PC-9 (cell line): ENCODE measurements around the gene TMEM120B. TPM values are rescaled to one million over a fixed set of nuclear protein-coding genes. Genes with fewer than 3 reads are reported as not detected.

Experiments
- BruUV-seq: library from RNA; stranded (reverse); fragments of 400-500 nt; replicated peaks from 2 replicates; lab custom pipeline; 2021; lab: Mats Ljungman, UMichigan
- CTCF ChIA-PET: fragments of 300-600 bp; sonication (Branson Sonifier 250); formaldehyde crosslinking; loops from one replicate; lab custom pipeline; 2022; ENCODE audit warnings: antibody characterized with exemption; lab: Charles Lee
- POLR2A ChIA-PET: fragments of 300-600 bp; sonication (Branson Sonifier 250); formaldehyde crosslinking; loops from one replicate; lab custom pipeline; 2022; ENCODE audit warnings: antibody characterized with exemption; ENCODE audit not compliant: unreplicated experiment; lab: Charles Lee
- DNase-seq, 2 experiments: peaks; one replicate each; pipeline versions ENCODE4 v3.0.0 to v3.0.0-alpha.2; 2015 to 2022; ENCODE audit warnings: mixed read lengths in 1 of 2
- H2AFZ ChIP-seq: fragments of 200-600 bp; sonication (generic); 2 replicates; pipeline ENCODE4 v1.8.1; 2017; ENCODE audit warnings: antibody characterized with exemption
- H3F3A ChIP-seq: fragments of 200-600 bp; sonication (generic); 2 replicates; pipeline ENCODE4 v1.8.1; 2017; ENCODE audit warnings: antibody characterized with exemption, mild to moderate bottlenecking, low read depth; ENCODE audit not compliant: insufficient read depth
- H3K27ac ChIP-seq: fragments of 200-600 bp; sonication (generic); 2 replicates; pipeline ENCODE4 v1.6.1; 2016; ENCODE audit warnings: mixed run types
- H3K27me3 ChIP-seq: fragments of 200-600 bp; sonication (generic); 2 replicates; pipeline ENCODE4 v1.6.1; 2016; ENCODE audit warnings: low read depth, mixed run types; ENCODE audit not compliant: insufficient read depth
- H3K36me3 ChIP-seq: fragments of 200-600 bp; sonication (generic); 2 replicates; pipeline ENCODE4 v1.6.1; 2016; ENCODE audit warnings: low read depth, mixed run types
- H3K4me1 ChIP-seq: fragments of 200-600 bp; sonication (generic); replicated peaks from 2 replicates; pipeline ENCODE4 v1.6.1; 2016; ENCODE audit warnings: mixed run types; ENCODE audit not compliant: insufficient read depth
- H3K4me2 ChIP-seq: fragments of 200-600 bp; sonication (generic); 2 replicates; pipeline ENCODE4 v1.6.1; 2017; ENCODE audit warnings: mixed run types
- H3K4me3 ChIP-seq: fragments of 200-600 bp; sonication (generic); 2 replicates; pipeline ENCODE4 v1.6.1; 2016; ENCODE audit warnings: mixed run types
- H3K79me2 ChIP-seq: fragments of 200-600 bp; sonication (generic); 2 replicates; pipeline ENCODE4 v1.6.1; 2017; ENCODE audit warnings: low read depth, mixed run types
- H3K9me2 ChIP-seq: fragments of 200-600 bp; sonication (generic); 2 replicates; pipeline ENCODE4 v1.8.1; 2017; ENCODE audit warnings: mild to moderate bottlenecking; ENCODE audit not compliant: insufficient read depth
- H3K9me3 ChIP-seq: fragments of 200-600 bp; sonication (generic); 2 replicates; pipeline ENCODE4 v1.8.1; 2016; ENCODE audit warnings: low read depth; ENCODE audit not compliant: insufficient read depth
- H4K20me1 ChIP-seq: fragments of 200-600 bp; sonication (generic); 2 replicates; pipeline ENCODE4 v1.8.1; 2017; ENCODE audit not compliant: insufficient read depth
- EZH2 ChIP-seq: fragments of 200-600 bp; sonication (generic); IDR thresholded peaks from 2 replicates; pipeline ENCODE4 v1.8.0; 2017; ENCODE audit warnings: antibody characterized with exemption, low read depth
- intact Hi-C: fragments of 100-400 bp; cut with micrococcal nuclease; formaldehyde crosslinking; loops from one replicate; pipeline ENCODE4 v1.10.0; 2022; ENCODE audit not compliant: unreplicated experiment
- total RNA-seq: library from RNA; stranded (reverse); gene quantifications from 2 replicates; pipeline ENCODE4 v1.2.3, GENCODE V29; 2021
- TF ChIP-seq, protein P1 (sequence below): fragments of 200-600 bp; sonication (generic); conservative IDR thresholded peaks from 2 replicates; pipeline ENCODE4 v1.6.1; 2017; ENCODE audit warnings: mixed run types, antibody characterized with exemption, mild to moderate bottlenecking, moderate library complexity

TMEM120B gene
- total RNA-seq, 1 experiment from 2014 or later = 12.4 TPM

DNA sequence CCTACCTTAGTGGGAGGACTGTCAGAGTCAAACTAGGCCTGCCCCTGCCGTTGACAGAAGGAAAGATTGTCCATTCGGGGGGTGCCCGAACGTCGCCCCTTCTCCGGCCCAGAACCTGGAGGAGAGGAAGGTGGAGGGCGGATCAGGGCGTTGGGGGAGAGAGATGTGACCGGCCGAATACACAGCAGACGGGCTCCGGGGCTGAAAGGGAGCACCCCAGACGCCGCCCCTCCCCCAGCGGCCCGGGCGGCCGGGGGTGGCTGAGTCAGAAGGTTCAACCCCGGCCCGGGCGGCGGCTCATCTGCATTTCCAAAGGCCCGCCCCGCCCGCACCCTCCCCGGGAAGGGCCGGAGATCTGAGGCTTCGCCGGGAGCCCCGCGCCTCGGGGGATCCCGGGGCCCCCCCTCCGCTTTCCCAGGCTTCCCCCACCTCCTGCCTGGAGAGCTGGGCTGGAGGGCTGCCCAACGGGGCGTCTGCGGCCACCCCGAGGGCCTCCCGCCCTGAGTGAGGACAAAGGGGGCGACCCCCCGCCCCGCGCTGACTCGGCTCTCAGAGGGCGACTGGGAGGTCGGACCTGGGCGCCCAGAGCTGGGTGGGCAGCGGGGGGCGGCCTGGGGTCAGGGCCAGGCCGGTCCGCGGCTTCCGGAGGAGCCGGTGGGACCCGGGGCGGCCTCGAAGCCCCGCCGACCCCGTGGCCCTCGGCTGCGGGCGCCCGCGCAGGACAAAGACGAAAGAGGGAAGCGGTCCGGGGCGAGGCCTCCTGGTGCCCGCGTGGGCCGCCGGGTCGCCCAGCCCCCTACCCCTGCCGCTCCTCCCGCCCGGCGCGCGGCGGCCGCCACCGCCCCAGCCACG is 87.5 kb downstream of the TMEM120B start:
- peak; percentile 79 to 95 for DNase-seq
- no peaks in the 10 kb centered on the region for H3K27me3 ChIP-seq
- H3K4me3 ChIP-seq = peak overlapping the region; percentile 74
- peaks cover 70% of the 10 kb centered on the region for H3F3A ChIP-seq
- no peaks in the 10 kb centered on the region for H3K9me2 ChIP-seq
- ChIA-PET CTCF (interaction anchor here (0.5 kb wide), 1 partner anchor 331 kb away, joined by 3 read pairs; no protein-coding TSS in a partner anchor), POLR2A (interaction anchor here (0.6 to 0.7 kb wide), 3 partner anchors 14 to 857 kb away, joined by 4 to 8 read pairs (median 5); no protein-coding TSS in a partner anchor)
- no peak for TF ChIP-seq EZH2
- TF ChIP-seq, protein P1, sequence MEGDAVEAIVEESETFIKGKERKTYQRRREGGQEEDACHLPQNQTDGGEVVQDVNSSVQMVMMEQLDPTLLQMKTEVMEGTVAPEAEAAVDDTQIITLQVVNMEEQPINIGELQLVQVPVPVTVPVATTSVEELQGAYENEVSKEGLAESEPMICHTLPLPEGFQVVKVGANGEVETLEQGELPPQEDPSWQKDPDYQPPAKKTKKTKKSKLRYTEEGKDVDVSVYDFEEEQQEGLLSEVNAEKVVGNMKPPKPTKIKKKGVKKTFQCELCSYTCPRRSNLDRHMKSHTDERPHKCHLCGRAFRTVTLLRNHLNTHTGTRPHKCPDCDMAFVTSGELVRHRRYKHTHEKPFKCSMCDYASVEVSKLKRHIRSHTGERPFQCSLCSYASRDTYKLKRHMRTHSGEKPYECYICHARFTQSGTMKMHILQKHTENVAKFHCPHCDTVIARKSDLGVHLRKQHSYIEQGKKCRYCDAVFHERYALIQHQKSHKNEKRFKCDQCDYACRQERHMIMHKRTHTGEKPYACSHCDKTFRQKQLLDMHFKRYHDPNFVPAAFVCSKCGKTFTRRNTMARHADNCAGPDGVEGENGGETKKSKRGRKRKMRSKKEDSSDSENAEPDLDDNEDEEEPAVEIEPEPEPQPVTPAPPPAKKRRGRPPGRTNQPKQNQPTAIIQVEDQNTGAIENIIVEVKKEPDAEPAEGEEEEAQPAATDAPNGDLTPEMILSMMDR = no peak
- H3K4me1 ChIP-seq = peaks cover 40% of the 10 kb centered on the region
- H3K27ac ChIP-seq = peak overlapping the region; percentile 100
- H3K4me2 ChIP-seq = peak overlapping the region; percentile 77
- H3K79me2 ChIP-seq = peaks cover 59% of the 10 kb centered on the region
- no TSS peak for BruUV-seq
- no peaks in the 10 kb centered on the region for H3K36me3 ChIP-seq
- H2AFZ ChIP-seq = no peak overlapping the region
- H4K20me1 ChIP-seq = no peaks in the 10 kb centered on the region
- intact Hi-C loops = loop anchor here (10.0 kb wide), 3 partner anchors 245 to 575 kb away; no protein-coding TSS in a partner anchor
- no peaks in the 10 kb centered on the region for H3K9me3 ChIP-seq

DNA sequence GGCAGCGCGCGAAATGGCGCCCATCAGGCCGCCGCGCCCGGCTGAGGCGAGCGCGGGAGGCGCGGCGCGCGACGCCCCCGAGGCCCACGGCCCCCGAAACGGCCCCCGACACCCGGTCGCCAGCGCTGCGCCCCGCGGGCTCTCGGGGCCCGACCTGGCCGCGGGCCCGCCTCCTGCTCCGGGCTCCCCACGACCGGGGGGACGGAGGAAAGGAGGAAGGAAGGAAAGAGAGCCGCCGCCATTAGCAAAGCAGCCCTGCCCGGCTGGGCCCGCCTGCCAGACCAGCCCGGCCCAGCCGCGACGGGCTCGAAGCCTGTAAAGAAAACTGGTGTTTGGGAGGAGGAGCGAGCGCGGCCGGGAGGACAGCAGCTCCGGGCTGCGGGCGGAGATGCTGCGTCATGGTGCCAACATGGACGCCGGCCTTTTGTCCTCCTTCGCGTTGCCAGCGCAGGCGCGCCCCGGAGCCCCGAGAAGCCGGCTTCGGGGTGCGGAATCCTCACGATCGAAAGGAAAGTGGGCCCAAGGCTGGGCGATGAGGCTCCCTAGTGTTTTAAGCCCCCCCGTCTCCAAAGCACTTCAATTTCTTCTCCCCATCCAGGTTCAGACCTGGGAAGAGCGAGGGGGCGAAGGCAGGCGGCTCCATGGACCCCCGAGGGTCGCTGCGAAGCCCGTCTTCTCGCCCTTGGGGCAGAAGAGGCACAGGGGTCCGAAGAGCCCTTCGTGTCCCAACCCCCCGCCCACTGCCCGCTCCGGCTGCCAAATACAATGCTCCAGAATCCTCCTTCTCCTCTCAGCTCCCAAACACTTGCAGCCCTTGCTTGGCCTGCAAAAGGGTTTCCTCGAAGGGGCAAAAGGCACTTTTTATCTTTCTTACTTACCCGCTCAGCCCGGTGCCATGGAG is 88.4 kb downstream of the TMEM120B start:
- TSS peak; percentile 54 for BruUV-seq
- CTCF ChIA-PET = no interaction called here

More for the DNA sequence above, 88.4 kb downstream of the TMEM120B start:
- intact Hi-C loops = no loop called here
- no peak for TF ChIP-seq EZH2
- TF ChIP-seq, protein P1 = no peak
- Histone ChIP-seq H4K20me1 (no peaks in the 10 kb centered on the region), H3K79me2 (peaks cover 60% of the 10 kb centered on the region), H3K9me2 (no peaks in the 10 kb centered on the region), H3K36me3 (no peaks in the 10 kb centered on the region), H3K9me3 (no peaks in the 10 kb centered on the region), H3F3A (peaks cover 63% of the 10 kb centered on the region), H3K4me2 (peak overlapping the region; percentile 100), H3K4me1 (peaks cover 37% of the 10 kb centered on the region), H3K27me3 (no peaks in the 10 kb centered on the region), H3K4me3 (peak overlapping the region; percentile 83), H3K27ac (peak overlapping the region; percentile 100), H2AFZ (peak overlapping the region; percentile 58; the same call in 1 of the 2 replicates)
- DNase-seq = peak in 1 of 2 experiments; percentile 50
- POLR2A ChIA-PET = interaction anchor here (0.6 to 0.7 kb wide), 2 partner anchors 32 to 856 kb away, joined by 4 to 8 read pairs; no protein-coding TSS in a partner anchor
